GM06990 (cell line): ENCODE measurements around the gene PTH1R.

Experiments
- DNase-seq: peaks from one replicate; pipeline ENCODE4 v3.0.0-alpha.2; 2011; ENCODE audit not compliant: insufficient read length; ENCODE audit errors: extremely low read depth
- H3K27me3 ChIP-seq: replicated peaks from 2 replicates; pipeline ENCODE4 v1.6.0; 2011; ENCODE audit warnings: low read length; ENCODE audit not compliant: control insufficient read depth, insufficient read depth
- H3K36me3 ChIP-seq: 2 replicates; pipeline ENCODE4 v1.5.1; 2011; ENCODE audit warnings: low read length; ENCODE audit not compliant: control insufficient read depth, insufficient read depth
- H3K4me3 ChIP-seq: replicated peaks from 2 replicates; pipeline ENCODE4 v1.5.1; 2011; ENCODE audit warnings: low read depth, mild to moderate bottlenecking, control low read depth, low read length
- TF ChIP-seq, protein P1 (sequence below): IDR thresholded peaks from 2 replicates; pipeline ENCODE4 v1.5.1; 2011; ENCODE audit warnings: low read length, control low read depth, mild to moderate bottlenecking, inconsistent platforms; ENCODE audit not compliant: insufficient read depth, poor library complexity, severe bottlenecking

PTH1R gene

DNA sequence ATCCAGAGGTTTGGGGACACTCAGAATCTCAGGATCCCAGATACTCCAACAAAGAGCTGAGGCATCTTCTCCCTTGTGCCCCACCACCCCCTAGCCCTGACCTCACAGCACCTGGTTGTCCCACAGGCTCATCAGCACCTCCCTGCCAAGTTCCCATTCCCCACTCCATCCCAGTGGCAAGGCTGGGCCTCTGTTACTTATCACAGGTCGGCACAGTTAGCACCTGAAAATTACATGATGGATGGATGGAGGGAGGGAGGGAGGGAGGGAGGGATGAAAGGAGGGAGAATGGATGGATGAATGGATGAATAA, 27.1 kb upstream of the PTH1R start:
- TF ChIP-seq, protein P1, sequence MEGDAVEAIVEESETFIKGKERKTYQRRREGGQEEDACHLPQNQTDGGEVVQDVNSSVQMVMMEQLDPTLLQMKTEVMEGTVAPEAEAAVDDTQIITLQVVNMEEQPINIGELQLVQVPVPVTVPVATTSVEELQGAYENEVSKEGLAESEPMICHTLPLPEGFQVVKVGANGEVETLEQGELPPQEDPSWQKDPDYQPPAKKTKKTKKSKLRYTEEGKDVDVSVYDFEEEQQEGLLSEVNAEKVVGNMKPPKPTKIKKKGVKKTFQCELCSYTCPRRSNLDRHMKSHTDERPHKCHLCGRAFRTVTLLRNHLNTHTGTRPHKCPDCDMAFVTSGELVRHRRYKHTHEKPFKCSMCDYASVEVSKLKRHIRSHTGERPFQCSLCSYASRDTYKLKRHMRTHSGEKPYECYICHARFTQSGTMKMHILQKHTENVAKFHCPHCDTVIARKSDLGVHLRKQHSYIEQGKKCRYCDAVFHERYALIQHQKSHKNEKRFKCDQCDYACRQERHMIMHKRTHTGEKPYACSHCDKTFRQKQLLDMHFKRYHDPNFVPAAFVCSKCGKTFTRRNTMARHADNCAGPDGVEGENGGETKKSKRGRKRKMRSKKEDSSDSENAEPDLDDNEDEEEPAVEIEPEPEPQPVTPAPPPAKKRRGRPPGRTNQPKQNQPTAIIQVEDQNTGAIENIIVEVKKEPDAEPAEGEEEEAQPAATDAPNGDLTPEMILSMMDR, result no peak
- no peak overlapping the region for H3K4me3 ChIP-seq
- H3K36me3 ChIP-seq, result no peaks in the 10 kb centered on the region
- no peak for DNase-seq
- H3K27me3 ChIP-seq, result no peaks in the 10 kb centered on the region; the same call in 1 of the 2 replicates

DNA sequence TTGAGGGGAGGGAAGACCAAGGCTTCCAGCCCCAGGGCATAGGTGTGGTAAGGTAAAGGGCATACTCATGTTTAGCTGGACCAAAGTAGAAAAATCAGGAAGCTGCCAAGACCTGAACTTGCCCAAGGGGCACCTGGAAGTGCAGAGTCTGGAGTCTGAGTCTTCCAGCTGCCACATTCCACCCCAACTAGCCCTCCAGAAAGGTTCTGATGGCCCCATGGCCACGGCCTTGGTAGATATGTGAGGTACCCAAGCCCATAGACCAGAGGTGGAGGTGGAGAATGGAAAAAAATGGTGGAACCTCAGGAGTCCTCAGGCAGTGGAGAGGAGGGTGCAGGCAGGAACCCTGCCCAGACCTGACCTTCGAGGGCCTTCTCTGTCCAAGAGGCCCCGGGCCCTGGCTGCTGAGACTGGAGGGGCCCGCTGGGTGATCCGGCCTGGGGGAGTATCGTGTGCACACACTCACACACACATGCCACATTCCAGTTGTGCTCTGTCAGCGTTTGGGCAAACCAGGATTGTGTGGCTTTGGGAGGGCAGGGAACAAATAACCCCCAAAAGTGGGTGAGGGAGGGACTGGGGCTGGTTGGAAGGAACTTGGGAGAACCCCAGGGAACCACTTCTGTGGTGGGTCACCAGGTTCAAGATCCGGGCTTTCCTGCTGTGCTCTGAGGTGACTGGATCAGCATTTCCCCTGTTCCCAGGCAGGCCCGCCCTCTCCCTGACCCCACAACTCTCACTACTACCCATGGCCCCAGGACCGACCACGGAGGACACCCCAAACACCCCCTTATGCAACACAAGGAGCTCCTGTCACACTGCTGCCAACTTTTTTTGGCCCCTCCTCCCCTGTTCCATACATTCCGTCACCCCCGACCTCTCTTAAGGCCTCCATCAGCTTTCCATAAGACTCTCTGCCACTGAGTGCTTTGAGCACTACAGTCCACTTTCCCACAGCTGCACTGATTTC, 25.9 kb upstream of the PTH1R start:
- no peak for DNase-seq
- no peaks in the 10 kb centered on the region; the same call in 1 of the 2 replicates for H3K27me3 ChIP-seq
- no peak overlapping the region for H3K4me3 ChIP-seq
- TF ChIP-seq, protein P1, result no peak
- no peaks in the 10 kb centered on the region for H3K36me3 ChIP-seq

DNA sequence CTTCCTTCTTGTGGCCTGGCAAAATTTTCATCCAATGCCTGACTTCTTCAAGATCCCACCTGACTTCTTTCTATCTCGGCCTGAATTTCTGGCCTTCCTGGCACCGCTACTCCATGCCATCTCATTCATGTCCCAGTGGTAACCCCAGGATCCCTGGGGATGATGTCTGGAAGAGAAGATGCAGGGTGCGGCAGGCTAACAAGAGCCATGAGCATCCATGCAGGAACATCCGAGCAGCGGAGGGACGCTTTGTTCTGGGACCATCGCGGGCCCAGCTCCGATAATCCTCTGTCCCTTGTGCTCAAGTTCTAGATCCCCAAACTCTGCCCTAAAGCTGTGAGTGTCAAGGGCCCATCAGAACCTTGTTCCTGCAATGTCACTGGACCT, 25.2 kb upstream of the PTH1R start:
- no peaks in the 10 kb centered on the region for H3K36me3 ChIP-seq
- TF ChIP-seq, protein P1, result no peak
- H3K27me3 ChIP-seq, result no peaks in the 10 kb centered on the region; the same call in 1 of the 2 replicates
- DNase-seq, result no peak
- no peak overlapping the region for H3K4me3 ChIP-seq

DNA sequence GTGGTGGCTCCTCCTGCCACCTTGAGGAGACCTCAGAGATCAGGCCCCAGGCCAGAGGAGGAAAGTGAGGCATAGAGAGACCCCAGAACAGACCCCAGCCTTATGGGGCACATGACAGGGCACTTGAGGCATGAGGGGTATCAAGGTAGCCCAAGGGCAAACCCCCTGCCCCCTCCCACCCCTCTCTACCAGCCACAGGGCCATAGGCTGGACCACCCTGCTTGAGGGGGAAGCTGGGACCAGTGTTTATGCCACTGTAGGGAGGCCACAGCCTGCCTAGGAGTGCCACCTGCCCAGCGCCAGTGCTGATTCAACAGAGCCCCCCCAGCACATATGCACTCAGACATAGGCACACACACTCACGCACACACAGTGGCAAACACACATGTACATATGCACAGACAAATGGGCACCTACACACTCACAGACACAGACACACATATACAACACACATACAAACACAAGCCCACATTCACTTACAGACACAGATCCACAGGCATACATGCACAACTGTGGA, 24.6 kb upstream of the PTH1R start:
- TF ChIP-seq, protein P1, result no peak
- DNase-seq, result no peak
- H3K4me3 ChIP-seq, result no peak overlapping the region
- no peaks in the 10 kb centered on the region for H3K36me3 ChIP-seq
- H3K27me3 ChIP-seq, result no peaks in the 10 kb centered on the region; the same call in 1 of the 2 replicates

DNA sequence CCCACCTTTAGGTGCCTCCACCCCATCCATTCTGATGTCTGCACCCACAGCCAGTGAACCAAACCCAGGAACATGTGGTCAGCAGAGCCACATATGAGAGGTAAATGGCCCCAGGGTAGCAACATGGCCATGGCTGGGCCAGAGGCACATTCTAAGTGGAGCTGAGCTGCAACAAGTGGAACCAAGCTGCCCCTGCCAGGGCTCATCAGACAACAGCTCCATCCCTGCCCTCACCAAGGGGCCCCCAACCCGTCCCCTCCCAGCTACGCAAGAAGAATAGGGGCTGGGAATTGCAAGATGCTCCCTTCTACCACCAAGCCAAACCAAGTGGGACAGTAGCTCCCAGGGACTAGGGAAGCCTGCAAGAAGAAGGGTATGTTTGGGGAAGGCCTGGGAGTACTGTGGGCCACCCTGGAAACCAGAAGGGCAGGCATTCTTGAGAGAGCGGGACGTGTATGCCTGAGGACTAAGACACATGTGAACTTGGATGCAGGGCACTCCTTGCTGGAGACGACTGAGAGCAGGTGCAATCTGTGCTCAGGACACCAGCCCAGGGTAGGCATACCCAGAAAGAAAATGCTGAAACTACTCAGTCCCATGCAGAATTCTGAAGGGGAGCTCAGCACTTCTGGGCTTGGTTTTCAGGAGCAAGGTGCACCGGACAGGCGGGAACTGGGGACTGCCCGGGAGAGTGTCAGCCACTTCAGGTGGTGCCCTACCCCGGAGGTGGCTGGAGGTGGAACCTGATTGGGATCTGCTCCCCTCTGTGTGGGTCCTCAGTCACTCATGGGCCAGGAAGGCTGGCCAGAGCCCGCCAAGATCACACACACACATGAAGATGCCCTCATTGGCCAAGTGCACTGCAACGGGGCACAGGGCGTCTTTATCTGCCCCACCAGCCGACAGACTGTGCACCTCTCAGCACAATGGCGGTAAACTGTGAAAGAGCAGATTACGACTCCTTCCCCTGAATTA, 23.8 kb upstream of the PTH1R start:
- DNase-seq, result no peak
- Histone ChIP-seq H3K36me3 (no peaks in the 10 kb centered on the region), H3K27me3 (no peaks in the 10 kb centered on the region; the same call in 1 of the 2 replicates), H3K4me3 (no peak overlapping the region)
- TF ChIP-seq, protein P1, result no peak
